Sigmoid colon (tissue), 4 donors: ENCODE data around the gene NRSN2.
A peak's percentile ranks its signal among the peaks of the same experiment; 100 is the strongest.

Source experiments
- CTCF ChIP-seq, 4 experiments: fragments of 450-650 bp in 3 of 4; fragments of 200-600 bp in 1 of 4; IDR thresholded peaks; one replicate each; pipeline ENCODE4 v1.5.1; 2016 to 2019; ENCODE audit warnings: antibody characterized with exemption in 4 of 4, mild to moderate bottlenecking in 3 of 4, moderate library complexity in 2 of 4
- EP300 ChIP-seq, 4 donors: sonication (generic); formaldehyde crosslinking; IDR thresholded peaks; one replicate each; pipeline ENCODE4 v1.6.1; 2017; ENCODE audit warnings: antibody characterized with exemption in 4 of 4
- POLR2A ChIP-seq, 2 donors: fragments of 450-650 bp; IDR thresholded peaks; one replicate each; pipeline ENCODE4 v1.6.1; 2016; ENCODE audit warnings: antibody characterized with exemption in 2 of 2, mild to moderate bottlenecking in 2 of 2, moderate library complexity in 2 of 2
- POLR2AphosphoS5 ChIP-seq, 4 donors: sonication (generic); formaldehyde crosslinking; IDR thresholded peaks; one replicate each; pipeline ENCODE4 v1.6.1; 2017; ENCODE audit warnings: antibody characterized with exemption in 4 of 4

GRCh38 chr20:330233-331149 lies 16.4 kb upstream of the NRSN2 start:
- TF ChIP-seq CTCF (IDR thresholded peaks at IDR 0.05) (peak; percentile 70 to 79 (median 76)), POLR2A (IDR thresholded peaks at IDR 0.05) (no peak), EP300 (IDR thresholded peaks at IDR 0.05) (no peak), POLR2AphosphoS5 (IDR thresholded peaks at IDR 0.05) (no peak)
